ENCODE measurements around the gene ATG4A. TPM values are rescaled to one million over a fixed set of nuclear protein-coding genes. Genes with fewer than 3 reads are reported as not detected.

The ATG4A gene
- total RNA-seq, 2 donors from 2014 or later: 4.3 to 4.4 TPM

GRCh38 chrX:108148524-108148923 lies 56.9 kb downstream of the ATG4A start:
- Histone ChIP-seq H3K4me3 (ENCODE audit: low read length) (no peak overlapping the region), H3K9ac (ENCODE audit: extremely low read depth, low read length, poor library complexity, severe bottlenecking) (no peak overlapping the region), H3K4me1 (ENCODE audit: control insufficient read depth, insufficient read depth, low read length) (no peaks in the 10 kb centered on the region), H3K27me3 (ENCODE audit: control insufficient read depth, insufficient read depth, low read length, poor library complexity, severe bottlenecking) (no peaks in the 10 kb centered on the region), H3K36me3 (ENCODE audit: control insufficient read depth, insufficient read depth, low read length) (no peaks in the 10 kb centered on the region), H3K27ac (ENCODE audit: low read depth, low read length) (no peak overlapping the region), H3K9me3 (ENCODE audit: control insufficient read depth, low read length) (no peaks in the 10 kb centered on the region)
- Mint-ChIP-seq H3K27me3 (ENCODE audit: insufficient read depth) (no peaks in the 10 kb centered on the region), H3K4me3 (no peak overlapping the region), H3K27ac (no peak overlapping the region), H3K9me3 (no peaks in the 10 kb centered on the region), H3K4me1 (no peaks in the 10 kb centered on the region), H3K36me3 (ENCODE audit: low read depth) (no peaks in the 10 kb centered on the region)
- TF ChIP-seq, protein P1, sequence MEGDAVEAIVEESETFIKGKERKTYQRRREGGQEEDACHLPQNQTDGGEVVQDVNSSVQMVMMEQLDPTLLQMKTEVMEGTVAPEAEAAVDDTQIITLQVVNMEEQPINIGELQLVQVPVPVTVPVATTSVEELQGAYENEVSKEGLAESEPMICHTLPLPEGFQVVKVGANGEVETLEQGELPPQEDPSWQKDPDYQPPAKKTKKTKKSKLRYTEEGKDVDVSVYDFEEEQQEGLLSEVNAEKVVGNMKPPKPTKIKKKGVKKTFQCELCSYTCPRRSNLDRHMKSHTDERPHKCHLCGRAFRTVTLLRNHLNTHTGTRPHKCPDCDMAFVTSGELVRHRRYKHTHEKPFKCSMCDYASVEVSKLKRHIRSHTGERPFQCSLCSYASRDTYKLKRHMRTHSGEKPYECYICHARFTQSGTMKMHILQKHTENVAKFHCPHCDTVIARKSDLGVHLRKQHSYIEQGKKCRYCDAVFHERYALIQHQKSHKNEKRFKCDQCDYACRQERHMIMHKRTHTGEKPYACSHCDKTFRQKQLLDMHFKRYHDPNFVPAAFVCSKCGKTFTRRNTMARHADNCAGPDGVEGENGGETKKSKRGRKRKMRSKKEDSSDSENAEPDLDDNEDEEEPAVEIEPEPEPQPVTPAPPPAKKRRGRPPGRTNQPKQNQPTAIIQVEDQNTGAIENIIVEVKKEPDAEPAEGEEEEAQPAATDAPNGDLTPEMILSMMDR (conservative IDR thresholded peaks at IDR 0.05): no peak
- DNase-seq: no peak

DNA sequence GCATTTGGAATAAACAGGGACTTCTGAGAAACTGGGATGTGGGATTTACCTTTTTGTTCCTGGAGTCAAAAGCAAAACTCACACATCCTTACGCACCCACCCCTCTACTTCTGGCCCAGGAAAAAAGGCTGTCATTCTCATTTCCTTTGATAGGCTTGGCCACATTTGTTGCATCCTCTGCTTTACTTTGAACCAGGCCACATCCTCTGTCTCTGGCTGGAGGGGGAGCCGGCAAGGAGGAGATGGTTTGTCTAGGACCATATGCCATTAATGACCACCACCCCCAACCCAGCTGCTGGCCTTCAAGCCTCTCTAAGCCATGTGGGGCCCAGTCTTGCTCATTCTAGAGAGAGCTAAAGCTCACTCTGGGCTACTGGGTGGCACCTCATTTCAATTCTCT lies 64.5 kb downstream of the ATG4A start:
- Mint-ChIP-seq H3K9me3 (no peaks in the 10 kb centered on the region), H3K27me3 (ENCODE audit: insufficient read depth) (no peaks in the 10 kb centered on the region), H3K27ac (no peak overlapping the region), H3K4me3 (no peak overlapping the region), H3K4me1 (peaks cover 6% of the 10 kb centered on the region), H3K36me3 (ENCODE audit: low read depth) (peaks cover 34% of the 10 kb centered on the region)
- Histone ChIP-seq H3K36me3 (ENCODE audit: control insufficient read depth, insufficient read depth, low read length) (no peaks in the 10 kb centered on the region), H3K4me1 (ENCODE audit: control insufficient read depth, insufficient read depth, low read length) (no peaks in the 10 kb centered on the region), H3K9ac (ENCODE audit: extremely low read depth, low read length, poor library complexity, severe bottlenecking) (no peak overlapping the region), H3K27ac (ENCODE audit: low read depth, low read length) (no peak overlapping the region), H3K27me3 (ENCODE audit: control insufficient read depth, insufficient read depth, low read length, poor library complexity, severe bottlenecking) (no peaks in the 10 kb centered on the region), H3K9me3 (ENCODE audit: control insufficient read depth, low read length) (no peaks in the 10 kb centered on the region), H3K4me3 (ENCODE audit: low read length) (no peak overlapping the region)
- WGBS, 2 experiments (ENCODE audit: insufficient coverage in 1 of 2, insufficient read length in 1 of 2): 83 to 93% methylated on average over 1 to 2 of the region's 2 CpGs
- TF ChIP-seq, protein P1 (conservative IDR thresholded peaks at IDR 0.05): no peak
- no peak for DNase-seq

DNA sequence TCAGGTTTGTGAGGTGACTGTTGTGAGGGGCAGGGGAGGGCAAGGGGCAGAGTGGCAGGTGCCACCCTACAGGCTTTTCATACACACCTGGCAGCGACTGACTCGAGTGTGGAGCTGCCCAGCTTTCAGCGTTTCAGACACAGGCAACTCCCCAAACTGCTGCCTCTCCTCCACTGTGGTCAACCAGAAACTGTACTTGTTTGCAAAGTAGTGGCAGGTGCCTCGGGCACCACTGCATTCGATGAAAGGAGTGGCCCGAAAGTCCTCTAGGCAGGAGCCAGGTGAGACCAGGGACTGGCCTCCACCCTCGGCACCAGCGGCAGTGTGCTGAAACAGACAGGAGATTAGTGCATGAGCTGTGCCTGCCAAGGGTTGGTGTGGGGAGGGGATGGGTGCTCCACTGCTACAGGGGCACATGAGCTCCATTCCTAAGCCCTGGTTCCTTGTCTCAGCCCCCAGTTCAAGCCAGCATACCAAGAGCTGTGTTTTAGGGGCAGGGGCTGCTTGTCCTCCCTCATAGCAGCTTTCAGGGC lies 65.4 kb downstream of the ATG4A start:
- H3K9me3 Mint-ChIP-seq: no peaks in the 10 kb centered on the region
- no peak overlapping the region for H3K4me3 ChIP-seq (ENCODE audit: low read length)
- DNase-seq: no peak
- H3K36me3 ChIP-seq (ENCODE audit: control insufficient read depth, insufficient read depth, low read length): no peaks in the 10 kb centered on the region
- peaks cover 6% of the 10 kb centered on the region for H3K4me1 Mint-ChIP-seq
- H3K4me1 ChIP-seq (ENCODE audit: control insufficient read depth, insufficient read depth, low read length): no peaks in the 10 kb centered on the region
- H3K27me3 ChIP-seq (ENCODE audit: control insufficient read depth, insufficient read depth, low read length, poor library complexity, severe bottlenecking): no peaks in the 10 kb centered on the region
- H3K9me3 ChIP-seq (ENCODE audit: control insufficient read depth, low read length): no peaks in the 10 kb centered on the region
- TF ChIP-seq, protein P1 (conservative IDR thresholded peaks at IDR 0.05): no peak
- no peak overlapping the region for H3K9ac ChIP-seq (ENCODE audit: extremely low read depth, low read length, poor library complexity, severe bottlenecking)
- peaks cover 35% of the 10 kb centered on the region for H3K36me3 Mint-ChIP-seq (ENCODE audit: low read depth)
- WGBS, 2 experiments (ENCODE audit: insufficient coverage in 1 of 2, insufficient read length in 1 of 2): 94% methylated on average over 3 to 8 of the region's 8 CpGs
- no peak overlapping the region for H3K27ac ChIP-seq (ENCODE audit: low read depth, low read length)
- no peak overlapping the region for H3K4me3 Mint-ChIP-seq
- H3K27me3 Mint-ChIP-seq (ENCODE audit: insufficient read depth): no peaks in the 10 kb centered on the region
- no peak overlapping the region for H3K27ac Mint-ChIP-seq

Measured in endodermal cell (in vitro differentiated cells).